D341Med (cell line): ENCODE results near the gene KRTAP10-1.
"Not testable (repeated sequence)": the region's sequence is repeated elsewhere in the genome, so short reads cannot be mapped to it uniquely, and the experiment has no call there.

Experiments
- DNase-seq: peaks from one replicate; pipeline ENCODE4 v3.0.0; 2012; ENCODE audit warnings: low spot score

Gene KRTAP10-1

DNA sequence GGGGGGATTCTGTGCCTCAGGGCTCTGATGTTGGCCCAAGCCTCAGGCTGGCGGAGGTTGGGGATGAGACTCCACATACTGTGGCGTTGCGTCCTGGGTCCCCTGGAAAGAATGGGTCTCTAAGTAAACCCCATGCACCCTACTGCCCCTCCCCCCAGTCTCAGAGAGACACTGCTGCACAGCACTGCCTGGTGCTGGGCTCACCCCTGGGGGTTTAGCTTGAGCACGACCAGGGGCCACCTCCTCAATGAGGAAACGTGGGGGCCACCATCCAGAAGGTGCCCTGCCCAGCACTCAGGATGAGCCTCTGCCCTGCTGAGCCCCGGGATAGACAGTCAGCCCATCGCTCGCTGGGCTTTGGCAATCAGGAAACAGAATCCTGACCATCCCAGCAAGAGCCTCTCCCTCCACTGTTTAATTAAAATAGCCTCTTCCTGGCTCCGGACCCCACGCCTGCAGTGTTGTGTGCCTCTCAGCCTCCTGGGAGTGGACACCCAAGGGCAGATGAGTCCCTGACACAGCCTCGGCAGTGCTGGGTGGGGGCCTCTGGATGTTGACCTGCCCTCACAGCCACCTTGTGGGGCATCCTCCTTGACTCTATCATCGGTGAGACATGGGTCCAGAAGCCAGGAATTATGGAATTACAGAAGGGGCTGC, 30.0 kb upstream of the KRTAP10-1 start:
- peak; percentile 17 for DNase-seq

DNA sequence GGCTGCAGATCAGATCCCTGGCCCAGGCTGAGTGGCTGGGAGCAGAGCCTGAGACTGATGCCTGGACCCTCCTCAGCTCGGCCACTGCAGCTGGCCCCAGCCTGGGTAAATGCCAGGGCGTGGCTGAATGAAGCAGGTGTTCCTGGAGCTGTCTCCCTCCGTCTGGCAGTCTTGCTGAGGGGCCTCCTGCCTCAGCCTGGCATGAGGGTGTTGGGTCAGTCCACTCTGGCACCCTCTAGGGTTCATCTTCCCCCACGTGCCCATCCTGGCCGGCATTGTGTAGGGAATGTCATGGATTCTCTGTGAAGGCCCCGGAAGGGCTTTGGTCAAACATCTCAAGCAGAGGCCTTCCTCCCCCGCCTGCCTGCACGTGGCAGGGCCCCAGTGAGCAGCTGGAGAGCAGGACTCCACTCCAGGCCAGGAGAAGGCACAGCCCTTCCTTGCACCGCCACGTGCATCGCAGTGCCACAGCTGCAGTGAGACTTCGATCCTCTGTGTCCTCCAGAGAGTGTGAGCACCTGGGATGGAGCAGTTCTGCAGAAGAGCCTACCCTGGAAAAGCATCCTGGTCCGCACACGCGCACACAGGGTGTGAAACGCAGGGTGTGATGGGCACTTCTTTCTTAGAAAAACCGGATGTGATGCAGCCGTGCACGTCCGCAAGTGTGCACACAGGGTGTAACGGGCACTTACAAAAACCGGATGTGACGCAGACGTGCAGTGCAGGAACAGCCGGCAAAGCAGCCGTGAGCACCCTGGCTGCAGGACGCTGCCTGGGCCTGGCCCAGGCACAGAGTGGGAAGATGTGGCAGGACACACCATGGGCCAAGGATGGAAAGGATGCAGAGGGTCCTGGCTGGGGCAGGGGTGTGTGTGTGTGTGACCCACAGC, 28.9 kb upstream of the KRTAP10-1 start:
- peak; percentile 23 for DNase-seq

DNA sequence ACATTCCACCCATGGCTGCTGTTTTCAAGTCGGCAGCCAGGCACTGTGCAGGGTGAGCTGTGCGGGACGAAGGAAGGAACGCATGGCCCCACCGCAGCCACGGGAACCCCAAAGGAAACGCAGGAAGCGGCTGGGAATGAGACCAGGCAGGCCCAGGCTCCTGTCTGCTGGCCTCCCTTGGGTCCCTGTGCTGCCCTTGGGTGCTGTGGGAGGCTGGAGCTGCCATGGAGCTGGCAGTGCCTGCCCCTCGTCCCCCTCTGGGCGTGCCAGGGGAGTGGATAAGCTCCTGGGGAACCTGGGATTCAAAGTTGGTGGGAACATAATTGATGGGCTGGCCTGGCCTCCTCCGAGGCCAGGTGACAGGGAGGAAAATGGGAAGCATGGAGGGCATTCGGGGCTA, 28.3 kb upstream of the KRTAP10-1 start:
- peak; percentile 24 for DNase-seq

DNA sequence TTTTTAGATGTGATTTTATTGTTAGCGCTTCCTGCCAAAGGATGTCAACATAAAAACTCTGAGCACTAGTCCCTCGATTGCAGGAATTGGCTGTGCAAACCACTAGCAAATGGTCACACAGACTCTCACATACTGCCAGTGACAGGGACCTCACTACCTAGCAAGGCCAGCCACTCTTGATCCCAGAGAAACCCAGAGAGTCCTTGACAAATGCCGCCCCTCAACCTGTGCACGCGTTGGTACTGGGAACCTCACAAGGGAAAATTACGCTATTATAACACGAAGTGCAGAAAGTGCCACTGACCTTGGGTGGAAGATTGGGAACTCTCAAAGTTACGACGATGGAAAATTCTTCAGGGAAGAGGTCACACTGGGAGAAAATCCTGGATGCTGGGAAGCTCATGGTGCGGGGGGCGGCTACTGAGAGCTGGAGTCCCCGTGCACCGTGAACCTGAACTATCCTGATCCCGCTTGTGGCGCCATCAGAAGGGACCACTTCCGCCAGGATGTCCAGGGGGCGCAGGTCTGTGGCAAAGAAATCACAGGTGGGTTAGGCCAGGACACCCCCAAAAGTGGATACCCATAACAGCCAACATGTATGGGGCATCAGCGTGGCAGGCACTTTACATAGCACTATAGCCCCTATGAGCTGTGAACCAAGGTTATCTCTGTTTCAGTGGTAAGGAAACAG, 27.6 kb upstream of the KRTAP10-1 start:
- peak; percentile 14 for DNase-seq

DNA sequence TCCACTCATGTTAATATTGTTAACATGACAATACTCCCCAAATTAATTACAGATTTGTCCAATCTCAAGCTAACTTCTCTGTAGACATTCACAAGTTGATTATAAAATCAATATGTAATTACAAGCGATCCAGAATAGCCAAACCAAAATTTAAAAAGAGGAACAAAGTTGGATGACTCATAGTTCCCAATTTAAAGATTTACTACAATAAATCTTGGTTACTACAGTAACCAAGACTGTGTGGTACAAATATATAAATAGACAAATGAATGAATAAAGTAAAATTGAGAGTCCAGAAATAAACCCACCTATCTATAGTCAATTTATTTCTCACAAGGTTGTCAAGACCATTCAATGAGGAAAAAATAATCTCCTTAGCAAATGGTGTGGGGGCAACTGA, 26.4 kb upstream of the KRTAP10-1 start:
- no peak for DNase-seq

DNA sequence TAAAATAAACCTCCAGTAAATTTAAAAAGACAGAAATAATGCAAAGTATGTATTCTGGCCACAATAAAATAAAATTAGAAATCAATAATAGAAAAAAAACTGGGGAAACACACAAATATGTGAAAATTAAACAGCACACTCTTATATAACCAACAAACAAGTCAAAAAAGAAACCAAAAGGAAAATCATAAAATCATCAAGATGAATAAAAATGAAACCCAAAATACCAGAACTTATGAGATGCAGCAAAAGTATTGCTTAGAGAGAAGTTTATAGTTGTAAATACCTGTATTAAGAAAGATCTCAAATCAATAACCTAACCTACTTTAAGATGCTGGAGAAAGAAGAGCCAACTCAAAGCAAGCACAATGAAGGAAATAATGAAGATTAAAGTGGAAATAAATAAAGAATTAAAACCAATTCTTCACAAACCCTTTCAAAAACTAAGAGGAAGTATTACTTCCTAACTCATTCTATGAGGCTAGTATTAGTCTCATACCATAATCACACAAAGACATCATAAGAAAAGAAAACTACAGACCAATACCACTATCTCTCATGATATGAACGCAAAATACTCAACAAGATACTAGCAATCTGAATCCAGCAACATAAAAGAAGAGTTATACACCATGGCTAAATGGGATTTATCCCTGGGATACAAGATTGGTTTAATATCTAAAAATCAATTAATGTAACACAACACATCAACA, 25.0 kb upstream of the KRTAP10-1 start:
- no peak for DNase-seq

DNA sequence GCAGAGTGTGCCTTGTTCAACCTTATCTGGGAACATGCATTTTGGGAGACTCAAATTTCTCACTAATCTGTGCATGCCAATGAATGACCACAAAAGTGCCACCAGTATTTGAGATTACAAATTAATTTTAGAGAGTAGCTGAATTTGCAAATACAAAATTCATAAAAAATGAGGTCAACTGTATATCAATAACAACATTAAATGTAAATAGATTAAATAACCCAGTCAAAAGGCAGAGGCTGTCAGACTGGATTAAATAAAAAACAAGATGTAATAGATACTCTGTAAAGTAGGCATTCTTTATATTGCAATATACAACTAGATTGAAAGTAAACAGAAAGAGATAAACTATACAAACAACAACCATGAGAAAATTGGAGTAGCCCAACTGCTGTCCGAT, 24.1 kb upstream of the KRTAP10-1 start:
- no peak for DNase-seq

DNA sequence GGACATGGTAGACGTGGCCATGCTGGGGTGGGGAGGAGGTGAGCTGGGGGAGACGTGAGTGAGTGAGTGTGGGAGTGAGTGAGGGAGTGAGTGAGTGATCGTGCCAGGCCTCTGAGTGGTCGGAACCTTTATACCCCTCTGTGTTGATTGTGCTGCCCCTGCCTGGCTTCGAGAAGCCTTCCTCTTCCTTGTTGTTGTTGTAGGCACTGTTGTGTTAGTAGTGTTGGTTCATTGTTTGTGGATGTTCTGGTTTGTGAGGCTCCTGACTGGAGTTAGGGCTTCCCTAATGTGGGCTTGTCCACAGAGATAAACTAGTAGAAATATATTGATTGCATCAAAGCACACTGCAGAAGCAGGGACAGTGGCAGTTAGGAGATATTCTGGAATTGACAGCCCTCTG, 18.7 kb upstream of the KRTAP10-1 start, which contains the start of gene KRTAP10-3:
Gene KRTAP10-3, minus strand, starts transcription at position 101 of the 400 bp plus-strand sequence. Its CDS starts 80 bp downstream, at position 21.
- no peak for DNase-seq

DNA sequence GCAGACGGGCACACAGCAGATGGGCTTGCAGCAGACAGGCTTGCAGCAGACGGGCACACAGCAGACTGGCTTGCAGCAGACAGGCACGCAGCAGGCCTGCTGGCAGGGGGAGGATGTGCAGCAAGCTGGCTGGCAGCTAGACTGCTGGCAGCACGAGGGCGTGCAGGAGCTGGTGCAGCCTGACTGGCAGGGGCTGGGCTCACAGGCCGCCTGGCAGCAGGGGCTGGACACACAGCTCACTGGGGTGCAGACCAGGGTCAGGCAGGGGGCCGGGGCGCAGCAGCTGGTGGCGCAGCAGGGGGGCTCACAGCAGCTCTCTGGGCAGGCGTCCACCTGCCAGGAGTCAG, 18.3 kb upstream of the KRTAP10-1 start:
- not testable (repeated sequence) for DNase-seq

DNA sequence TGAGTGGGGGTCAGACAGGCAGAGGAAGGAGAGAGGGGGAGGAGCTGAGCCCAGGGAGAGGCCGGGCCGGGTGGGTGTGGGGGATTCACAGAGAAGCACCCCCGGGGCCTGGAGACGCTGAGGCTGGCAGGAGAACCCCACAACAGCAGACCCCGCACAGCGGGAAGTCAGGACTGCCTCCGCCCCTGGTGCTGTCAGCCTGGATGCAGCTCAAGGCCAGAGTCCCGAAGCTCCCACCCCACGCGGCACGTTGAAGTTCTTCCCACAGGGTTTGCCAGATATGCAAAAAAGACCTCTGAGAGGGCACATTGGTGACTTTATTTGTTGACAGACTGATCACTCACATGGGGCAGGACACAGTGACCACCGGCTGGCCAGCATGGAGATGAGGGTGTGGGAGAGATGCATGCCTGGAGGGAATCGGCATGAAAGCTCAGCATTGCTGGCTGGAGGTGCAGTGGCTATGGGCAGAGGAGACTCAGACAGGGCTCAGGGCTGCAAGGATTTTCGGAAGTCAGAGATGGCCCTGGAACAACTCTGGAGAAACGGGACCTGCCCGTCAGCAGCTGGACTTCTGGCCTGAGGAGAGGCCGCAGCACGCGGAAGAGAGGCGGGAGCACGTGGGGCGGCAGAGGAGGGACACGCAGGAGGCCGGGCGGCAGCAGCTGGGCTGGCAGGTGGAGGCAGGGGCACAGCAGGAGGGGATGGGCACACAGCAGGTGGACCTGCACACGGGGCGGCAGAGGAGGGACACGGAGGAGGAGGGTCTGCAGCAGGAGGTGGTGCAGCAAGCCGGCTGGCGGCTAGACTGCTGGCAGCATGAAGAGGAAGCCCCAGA, 17.7 kb upstream of the KRTAP10-1 start:
- DNase-seq, result peak; percentile 20

DNA sequence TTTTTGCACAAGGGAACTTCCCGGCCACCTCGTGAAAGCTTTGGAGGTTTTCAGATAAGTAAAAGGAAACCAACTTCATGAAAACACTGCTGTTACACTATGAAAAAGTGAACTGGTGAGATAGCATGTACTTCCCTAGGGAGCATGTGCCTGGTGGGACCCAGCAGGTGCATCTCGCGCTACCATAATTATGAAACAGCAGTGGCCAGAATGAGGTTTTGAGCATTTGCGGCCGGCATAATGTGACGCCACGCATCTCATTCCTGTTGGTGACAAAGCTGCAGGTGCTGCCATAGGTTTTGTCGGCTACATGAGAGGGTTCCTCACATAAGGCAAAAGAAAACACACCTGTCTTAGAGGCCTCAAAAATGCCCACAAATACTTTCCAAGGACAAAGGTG, 16.9 kb upstream of the KRTAP10-1 start:
- no peak for DNase-seq

DNA sequence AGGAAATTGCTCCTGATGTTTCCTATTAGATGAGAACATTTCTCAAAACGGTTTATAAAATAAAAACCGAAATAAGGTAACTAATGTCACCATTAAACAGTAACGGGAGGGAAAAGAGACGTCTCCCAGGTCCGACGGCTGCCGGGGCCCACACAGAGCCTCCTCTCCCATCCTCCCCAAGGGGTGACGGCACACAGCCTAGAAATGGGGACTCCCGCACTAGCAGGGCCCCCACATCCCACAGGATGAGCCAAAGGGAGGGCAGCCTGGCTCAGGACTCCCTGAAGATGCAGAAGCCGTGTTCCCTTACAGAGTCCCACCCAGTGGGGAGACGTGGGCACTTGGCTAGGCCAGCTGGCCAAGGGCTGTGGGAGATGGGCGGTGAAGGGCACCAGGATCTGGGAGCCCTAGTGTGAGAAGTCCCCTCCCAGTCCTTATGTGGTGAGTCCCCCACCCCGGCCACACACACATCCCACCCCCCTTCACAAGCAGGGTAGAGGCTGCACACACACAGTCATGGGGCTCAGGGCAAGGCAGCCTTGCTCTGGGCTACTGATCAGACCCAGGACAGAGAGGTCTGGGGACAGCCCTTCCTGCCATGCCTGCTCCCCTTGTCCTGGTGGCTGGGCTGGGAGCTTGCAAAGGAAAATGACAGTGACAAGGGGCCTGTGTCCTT, 15.3 kb upstream of the KRTAP10-1 start:
- peak; percentile 25 for DNase-seq

DNA sequence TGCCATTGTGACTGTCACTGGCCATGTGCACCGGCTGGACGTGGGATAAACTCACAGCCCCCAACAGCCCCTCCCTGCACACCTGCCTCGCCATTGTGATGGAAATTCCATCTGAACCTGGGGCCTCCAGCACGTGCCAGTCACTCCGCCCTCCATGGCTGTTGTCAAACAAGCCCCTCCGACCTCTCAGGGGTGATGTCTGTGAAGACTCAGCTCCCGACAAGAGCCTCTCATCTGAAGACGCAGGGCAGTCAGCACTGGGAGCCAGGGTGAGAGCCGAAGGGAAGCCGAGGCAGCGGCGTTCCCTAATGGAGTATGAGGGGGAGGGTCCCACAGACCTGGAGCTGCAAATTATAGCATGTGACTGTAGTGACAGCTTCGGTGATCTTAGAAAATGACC, 12.7 kb upstream of the KRTAP10-1 start:
- DNase-seq, result peak; percentile 11

DNA sequence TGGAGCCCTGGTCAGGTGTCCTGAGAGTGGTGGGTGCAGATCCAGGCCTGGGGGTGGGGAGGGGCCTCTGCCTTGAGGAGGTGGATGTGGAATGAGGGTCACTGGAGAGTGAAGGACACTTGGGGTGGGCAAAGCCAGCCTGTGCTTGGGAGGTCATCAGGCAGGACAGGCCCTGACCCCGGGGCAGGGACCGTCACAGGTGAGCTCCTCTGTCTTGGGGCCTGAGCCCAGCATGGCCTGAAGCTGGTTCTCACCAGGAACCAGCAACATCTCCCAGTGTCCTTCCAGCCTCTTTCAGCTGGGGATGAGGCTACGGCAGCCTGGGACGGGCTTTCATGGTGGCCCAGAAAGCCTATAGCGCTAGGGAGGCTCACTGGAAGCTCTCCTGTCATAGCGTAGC, 12.1 kb upstream of the KRTAP10-1 start:
- DNase-seq, result peak; percentile 11

DNA sequence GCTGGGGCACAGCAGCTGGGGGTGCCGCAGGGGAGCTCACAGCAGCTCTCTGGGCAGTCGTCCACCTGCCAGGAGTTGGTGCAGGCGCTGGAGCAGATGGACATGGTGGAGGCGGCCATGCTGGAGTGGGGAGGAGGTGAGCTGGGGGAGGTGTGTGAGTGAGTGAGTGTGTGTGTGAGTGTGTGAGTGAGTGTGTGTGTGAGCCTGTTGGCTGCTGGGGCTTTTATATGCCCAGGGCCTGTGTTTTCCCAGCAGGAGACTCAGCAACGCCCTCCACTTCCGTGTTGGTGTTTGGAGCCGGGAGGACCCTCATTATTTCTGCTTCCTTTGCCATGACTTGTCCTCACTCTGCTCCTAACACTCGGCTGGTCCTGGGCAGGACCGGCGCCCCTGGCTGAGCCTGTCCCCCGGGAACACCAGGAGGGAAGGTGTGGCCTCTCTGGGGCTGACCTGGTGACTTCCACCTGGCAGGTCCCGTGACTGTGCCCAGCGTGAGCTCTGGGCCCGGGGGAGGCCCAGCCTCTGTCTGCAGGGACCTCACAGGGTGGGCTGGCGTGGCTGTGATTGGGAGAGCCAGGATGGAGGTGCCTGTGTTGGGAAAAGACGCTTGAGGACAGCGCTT, 11.5 kb upstream of the KRTAP10-1 start, which contains the start of gene KRTAP10-2:
Gene KRTAP10-2, minus strand, starts transcription at position 166 of the 622 bp plus-strand sequence. Its CDS starts 47 bp downstream, at position 119.
- peak; percentile 18 for DNase-seq

DNA sequence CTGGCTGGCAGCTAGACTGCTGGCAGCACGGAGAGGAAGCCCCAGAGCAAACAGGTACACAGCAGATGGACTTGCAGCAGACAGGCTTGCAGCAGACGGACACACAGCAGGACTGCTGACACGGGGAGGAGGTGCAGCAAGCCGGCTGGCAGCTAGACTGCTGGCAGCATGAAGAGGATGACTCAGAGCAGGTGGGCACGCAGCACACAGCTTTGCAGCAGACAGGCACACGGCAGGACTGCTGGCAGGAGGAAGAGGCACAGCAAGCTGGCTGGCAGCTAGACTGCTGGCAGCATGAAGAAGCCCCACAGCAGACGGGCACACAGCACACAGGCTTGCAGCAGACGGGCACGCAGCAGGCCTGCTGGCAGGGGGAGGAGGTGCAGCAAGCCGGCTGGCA, 10.8 kb upstream of the KRTAP10-1 start:
- peak; percentile 4 for DNase-seq

DNA sequence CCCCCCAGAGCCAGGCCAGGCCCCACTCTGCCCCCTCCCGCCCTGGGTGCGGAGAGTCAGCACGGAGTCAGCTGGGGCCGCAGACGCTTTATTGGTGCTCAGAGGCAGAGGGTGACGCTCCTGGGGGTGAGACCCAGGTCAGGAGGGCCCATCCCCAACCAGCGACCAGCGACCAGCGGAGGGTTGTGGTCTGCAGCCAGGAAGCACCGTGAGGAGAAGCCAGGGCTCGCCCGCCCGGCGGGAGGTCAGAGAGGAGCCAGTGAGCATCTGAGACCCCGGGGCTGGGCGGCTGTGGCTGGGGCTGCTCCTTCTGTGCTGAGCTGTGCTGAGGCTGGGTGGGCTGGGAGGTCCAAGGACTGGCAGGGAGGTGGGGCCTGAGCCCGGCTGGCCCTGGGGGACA, 10.3 kb upstream of the KRTAP10-1 start:
- DNase-seq, result peak; percentile 24

DNA sequence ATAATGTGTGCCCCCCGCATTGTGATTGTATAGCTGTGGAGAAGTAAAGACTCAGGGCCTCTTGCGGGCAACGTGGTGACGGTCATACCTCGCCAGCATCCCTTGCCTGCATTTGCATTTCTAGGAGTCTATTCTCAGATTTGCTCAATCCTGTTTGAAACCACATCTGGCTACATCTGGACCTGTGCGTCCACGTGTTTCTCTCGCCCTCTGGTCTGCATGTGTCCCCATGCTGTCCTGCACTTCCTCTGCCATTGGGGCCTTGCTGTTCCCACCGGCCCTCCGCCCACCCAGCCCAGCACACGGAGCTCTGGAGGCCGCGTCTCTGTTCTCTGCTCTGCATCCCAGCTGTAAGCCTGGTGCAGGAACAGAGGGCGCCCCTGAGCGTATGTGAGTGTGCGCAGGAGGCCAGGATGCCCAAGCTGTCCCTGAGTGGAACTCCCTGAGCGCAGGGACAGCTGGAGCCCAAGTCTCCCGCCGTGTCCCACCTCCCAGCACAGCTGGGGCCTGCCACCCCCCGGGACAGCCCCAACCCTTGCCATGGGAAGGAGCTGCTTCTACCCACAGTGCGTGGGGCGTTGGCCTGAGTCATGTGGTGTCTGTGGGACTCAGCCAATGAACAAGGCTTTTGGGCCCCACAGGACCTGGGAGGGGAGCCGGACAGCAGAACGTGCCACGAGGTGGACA, 9.7 kb upstream of the KRTAP10-1 start:
- DNase-seq, result peak; percentile 16

DNA sequence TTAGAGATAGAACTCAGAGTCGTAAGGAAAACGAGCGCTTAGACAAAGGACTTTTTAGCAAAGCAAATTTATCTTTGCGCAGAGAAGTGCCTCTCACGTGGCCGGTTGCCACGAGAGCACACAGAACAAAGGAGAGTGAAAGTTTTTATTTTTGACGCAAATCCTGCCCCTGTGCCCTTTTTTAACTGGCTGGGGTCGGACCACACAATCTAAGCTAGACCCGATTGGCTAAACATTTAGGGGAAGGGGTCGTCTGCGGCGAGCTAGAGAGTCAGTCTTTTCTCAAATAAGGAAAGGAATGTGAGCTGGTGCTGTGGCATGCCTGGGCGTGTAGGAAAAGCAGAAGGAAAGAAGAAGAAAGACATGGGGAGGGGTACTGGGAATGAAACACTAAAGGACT, 8.9 kb upstream of the KRTAP10-1 start:
- DNase-seq, result no peak
